ENCODE results near the gene ME1.

DNA sequence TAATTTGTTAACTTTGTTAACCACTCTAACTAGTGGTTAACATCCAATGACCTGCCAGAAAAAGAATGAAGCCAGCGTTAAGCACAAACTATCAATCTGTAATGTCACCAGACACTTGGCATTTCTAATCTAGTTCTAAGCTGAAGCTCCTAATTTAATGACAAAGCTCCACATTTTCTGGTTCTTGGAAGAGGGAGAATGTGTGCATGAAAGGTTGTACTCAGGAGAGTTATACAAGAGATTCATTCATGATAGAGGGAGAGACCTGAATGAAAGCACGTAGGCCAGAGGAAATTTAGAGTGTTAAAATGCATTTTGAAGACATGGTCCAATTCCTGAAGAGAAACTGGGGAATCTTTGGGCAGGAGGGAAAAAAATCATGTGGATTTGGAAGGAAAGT, 8.3 kb upstream of the ME1 start:
- TF ChIP-seq POLR2A (IDR thresholded peaks at IDR 0.05) (no peak), POLR2AphosphoS5 (IDR thresholded peaks at IDR 0.05) (no peak)
- TF ChIP-seq, protein P1, sequence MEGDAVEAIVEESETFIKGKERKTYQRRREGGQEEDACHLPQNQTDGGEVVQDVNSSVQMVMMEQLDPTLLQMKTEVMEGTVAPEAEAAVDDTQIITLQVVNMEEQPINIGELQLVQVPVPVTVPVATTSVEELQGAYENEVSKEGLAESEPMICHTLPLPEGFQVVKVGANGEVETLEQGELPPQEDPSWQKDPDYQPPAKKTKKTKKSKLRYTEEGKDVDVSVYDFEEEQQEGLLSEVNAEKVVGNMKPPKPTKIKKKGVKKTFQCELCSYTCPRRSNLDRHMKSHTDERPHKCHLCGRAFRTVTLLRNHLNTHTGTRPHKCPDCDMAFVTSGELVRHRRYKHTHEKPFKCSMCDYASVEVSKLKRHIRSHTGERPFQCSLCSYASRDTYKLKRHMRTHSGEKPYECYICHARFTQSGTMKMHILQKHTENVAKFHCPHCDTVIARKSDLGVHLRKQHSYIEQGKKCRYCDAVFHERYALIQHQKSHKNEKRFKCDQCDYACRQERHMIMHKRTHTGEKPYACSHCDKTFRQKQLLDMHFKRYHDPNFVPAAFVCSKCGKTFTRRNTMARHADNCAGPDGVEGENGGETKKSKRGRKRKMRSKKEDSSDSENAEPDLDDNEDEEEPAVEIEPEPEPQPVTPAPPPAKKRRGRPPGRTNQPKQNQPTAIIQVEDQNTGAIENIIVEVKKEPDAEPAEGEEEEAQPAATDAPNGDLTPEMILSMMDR (IDR thresholded peaks at IDR 0.05): no peak

Measured in breast epithelium (tissue), 3 donors.